WTC11 (cell line): ENCODE results near the gene BABAM2. TPM values are rescaled to one million over a fixed set of nuclear protein-coding genes. Genes with fewer than 3 reads are reported as not detected.

Experiments used
- ATAC-seq: fragments of 200-7000 bp; cut with Tn5 transposase; 2 replicates; pipeline ENCODE4 v1.10.0; 2021; ENCODE audit warnings: mild to moderate bottlenecking, moderate library complexity
- CTCF ChIA-PET: fragments of 300-600 bp; sonication (Branson Sonifier 250); formaldehyde crosslinking; loops from one replicate; lab custom pipeline; 2021; ENCODE audit warnings: antibody characterized with exemption; lab: Charles Lee
- POLR2A ChIA-PET: fragments of 350-600 bp; sonication (Branson Sonifier 250); formaldehyde crosslinking; loops from one replicate; lab custom pipeline; 2021; ENCODE audit warnings: antibody characterized with exemption; lab: Charles Lee
- DNase-seq: peaks from one replicate; pipeline ENCODE4 v3.0.0; 2021; ENCODE audit warnings: low spot score
- H3K27ac Mint-ChIP-seq: 2 replicates; pipeline ENCODE4 v1.8.0; 2021; ENCODE audit warnings: mixed read lengths
- H3K27me3 Mint-ChIP-seq: 2 replicates; pipeline ENCODE4 v1.8.0; 2021; ENCODE audit warnings: low read depth, mild to moderate bottlenecking, moderate library complexity, mixed read lengths
- H3K36me3 Mint-ChIP-seq: 2 replicates; pipeline ENCODE4 v1.8.0; 2021; ENCODE audit warnings: mixed read lengths
- H3K4me1 Mint-ChIP-seq: 2 replicates; pipeline ENCODE4 v1.8.0; 2022; ENCODE audit warnings: mixed read lengths
- H3K4me3 Mint-ChIP-seq: 2 replicates; pipeline ENCODE4 v1.8.0; 2021; ENCODE audit warnings: mild to moderate bottlenecking, moderate library complexity, mixed read lengths
- H3K9me3 Mint-ChIP-seq: 2 replicates; pipeline ENCODE4 v1.8.0; 2021; ENCODE audit warnings: mixed read lengths
- ATF3 ChIP-seq: sonication (generic); formaldehyde crosslinking; conservative IDR thresholded peaks from 2 replicates; pipeline ENCODE4 v1.8.1; 2022; ENCODE audit warnings: mild to moderate bottlenecking, missing genetic modification reagents
- CDX4 ChIP-seq: fragments of 250-450 bp; sonication (Bioruptor Pico); IDR thresholded peaks from 2 replicates; pipeline ENCODE4 v1.9.0; 2021; ENCODE audit warnings: moderate library complexity, mild to moderate bottlenecking, inconsistent platforms, borderline replicate concordance
- CREB1 ChIP-seq: sonication (generic); formaldehyde crosslinking; IDR thresholded peaks from 2 replicates; pipeline ENCODE4 v1.8.0; 2023; ENCODE audit warnings: mild to moderate bottlenecking, missing genetic modification reagents
- FOXP4 ChIP-seq: sonication (generic); formaldehyde crosslinking; IDR thresholded peaks from 2 replicates; pipeline ENCODE4 v1.8.0; 2022; ENCODE audit warnings: mild to moderate bottlenecking, missing genetic modification reagents
- JAZF1 ChIP-seq: fragments of 250-450 bp; sonication (Bioruptor Pico); IDR thresholded peaks from 2 replicates; pipeline ENCODE4 v1.9.0; 2021; ENCODE audit warnings: moderate library complexity, mild to moderate bottlenecking, inconsistent platforms
- NFYB ChIP-seq: sonication (generic); formaldehyde crosslinking; conservative IDR thresholded peaks from 2 replicates; pipeline ENCODE4 v1.8.0; 2022; ENCODE audit warnings: low read depth, missing genetic modification reagents
- NR2C2 ChIP-seq: sonication (generic); formaldehyde crosslinking; IDR thresholded peaks from 2 replicates; pipeline ENCODE4 v1.8.0; 2022; ENCODE audit warnings: mild to moderate bottlenecking, missing genetic modification reagents
- SMAD4 ChIP-seq: sonication (generic); formaldehyde crosslinking; IDR thresholded peaks from 2 replicates; pipeline ENCODE4 v1.8.0; 2022; ENCODE audit warnings: mild to moderate bottlenecking, missing genetic modification reagents
- SOX15 ChIP-seq: fragments of 250-450 bp; sonication (Bioruptor Pico); IDR thresholded peaks from 2 replicates; pipeline ENCODE4 v1.9.0; 2021; ENCODE audit warnings: mild to moderate bottlenecking
- ZBTB21 ChIP-seq: sonication (generic); formaldehyde crosslinking; IDR thresholded peaks from 2 replicates; pipeline ENCODE4 v1.8.1; 2023; ENCODE audit warnings: mild to moderate bottlenecking, missing genetic modification reagents, borderline replicate concordance
- ZBTB43 ChIP-seq: sonication (generic); formaldehyde crosslinking; IDR thresholded peaks from 2 replicates; pipeline ENCODE4 v1.8.1; 2023; ENCODE audit warnings: mild to moderate bottlenecking, missing genetic modification reagents
- ZNF317 ChIP-seq: sonication (generic); formaldehyde crosslinking; IDR thresholded peaks from 2 replicates; pipeline ENCODE4 v1.8.1; 2023; ENCODE audit warnings: low read depth, mild to moderate bottlenecking, moderate library complexity, missing genetic modification reagents, borderline replicate concordance
- ZNF423 ChIP-seq: fragments of 250-450 bp; sonication (Bioruptor Pico); IDR thresholded peaks from 2 replicates; pipeline ENCODE4 v2.1.2; 2022; ENCODE audit warnings: mild to moderate bottlenecking, moderate library complexity
- total RNA-seq: library from RNA; stranded (reverse); gene quantifications from 3 replicates; pipeline ENCODE4 v1.2.3, GENCODE V29; 2021
- TF ChIP-seq, protein P1 (sequence below): fragments of 250-450 bp; sonication (Bioruptor Pico); IDR thresholded peaks from 2 replicates; pipeline ENCODE4 v1.9.0; 2021; ENCODE audit warnings: mild to moderate bottlenecking, borderline replicate concordance
- TF ChIP-seq, protein P2 (sequence below): sonication (generic); formaldehyde crosslinking; IDR thresholded peaks from 2 replicates; pipeline ENCODE4 v1.8.0; 2022; ENCODE audit warnings: mild to moderate bottlenecking, missing genetic modification reagents
- TF ChIP-seq, protein P3 (sequence below): sonication (generic); formaldehyde crosslinking; IDR thresholded peaks from 2 replicates; pipeline ENCODE4 v1.8.0; 2023; ENCODE audit warnings: missing genetic modification reagents, mild to moderate bottlenecking, borderline replicate concordance

BABAM2 gene
- total RNA-seq, 1 experiment from 2014 or later: 16.5 TPM

- TF ChIP-seq, protein P1, sequence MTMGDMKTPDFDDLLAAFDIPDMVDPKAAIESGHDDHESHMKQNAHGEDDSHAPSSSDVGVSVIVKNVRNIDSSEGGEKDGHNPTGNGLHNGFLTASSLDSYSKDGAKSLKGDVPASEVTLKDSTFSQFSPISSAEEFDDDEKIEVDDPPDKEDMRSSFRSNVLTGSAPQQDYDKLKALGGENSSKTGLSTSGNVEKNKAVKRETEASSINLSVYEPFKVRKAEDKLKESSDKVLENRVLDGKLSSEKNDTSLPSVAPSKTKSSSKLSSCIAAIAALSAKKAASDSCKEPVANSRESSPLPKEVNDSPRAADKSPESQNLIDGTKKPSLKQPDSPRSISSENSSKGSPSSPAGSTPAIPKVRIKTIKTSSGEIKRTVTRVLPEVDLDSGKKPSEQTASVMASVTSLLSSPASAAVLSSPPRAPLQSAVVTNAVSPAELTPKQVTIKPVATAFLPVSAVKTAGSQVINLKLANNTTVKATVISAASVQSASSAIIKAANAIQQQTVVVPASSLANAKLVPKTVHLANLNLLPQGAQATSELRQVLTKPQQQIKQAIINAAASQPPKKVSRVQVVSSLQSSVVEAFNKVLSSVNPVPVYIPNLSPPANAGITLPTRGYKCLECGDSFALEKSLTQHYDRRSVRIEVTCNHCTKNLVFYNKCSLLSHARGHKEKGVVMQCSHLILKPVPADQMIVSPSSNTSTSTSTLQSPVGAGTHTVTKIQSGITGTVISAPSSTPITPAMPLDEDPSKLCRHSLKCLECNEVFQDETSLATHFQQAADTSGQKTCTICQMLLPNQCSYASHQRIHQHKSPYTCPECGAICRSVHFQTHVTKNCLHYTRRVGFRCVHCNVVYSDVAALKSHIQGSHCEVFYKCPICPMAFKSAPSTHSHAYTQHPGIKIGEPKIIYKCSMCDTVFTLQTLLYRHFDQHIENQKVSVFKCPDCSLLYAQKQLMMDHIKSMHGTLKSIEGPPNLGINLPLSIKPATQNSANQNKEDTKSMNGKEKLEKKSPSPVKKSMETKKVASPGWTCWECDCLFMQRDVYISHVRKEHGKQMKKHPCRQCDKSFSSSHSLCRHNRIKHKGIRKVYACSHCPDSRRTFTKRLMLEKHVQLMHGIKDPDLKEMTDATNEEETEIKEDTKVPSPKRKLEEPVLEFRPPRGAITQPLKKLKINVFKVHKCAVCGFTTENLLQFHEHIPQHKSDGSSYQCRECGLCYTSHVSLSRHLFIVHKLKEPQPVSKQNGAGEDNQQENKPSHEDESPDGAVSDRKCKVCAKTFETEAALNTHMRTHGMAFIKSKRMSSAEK: no peak
- TF ChIP-seq, protein P2, sequence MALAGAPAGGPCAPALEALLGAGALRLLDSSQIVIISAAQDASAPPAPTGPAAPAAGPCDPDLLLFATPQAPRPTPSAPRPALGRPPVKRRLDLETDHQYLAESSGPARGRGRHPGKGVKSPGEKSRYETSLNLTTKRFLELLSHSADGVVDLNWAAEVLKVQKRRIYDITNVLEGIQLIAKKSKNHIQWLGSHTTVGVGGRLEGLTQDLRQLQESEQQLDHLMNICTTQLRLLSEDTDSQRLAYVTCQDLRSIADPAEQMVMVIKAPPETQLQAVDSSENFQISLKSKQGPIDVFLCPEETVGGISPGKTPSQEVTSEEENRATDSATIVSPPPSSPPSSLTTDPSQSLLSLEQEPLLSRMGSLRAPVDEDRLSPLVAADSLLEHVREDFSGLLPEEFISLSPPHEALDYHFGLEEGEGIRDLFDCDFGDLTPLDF (CRISPR knock-in tag): no peak
- no peak for TF ChIP-seq ZNF317 (CRISPR knock-in tag)
- no peak for TF ChIP-seq SOX15
- no peak for TF ChIP-seq ZBTB21 (CRISPR knock-in tag)
- TF ChIP-seq NFYB (CRISPR knock-in tag): no peak
- no peak for TF ChIP-seq CDX4 (CRISPR knock-in tag)
- TF ChIP-seq SMAD4: no peak
Measured at GRCh38 chr2:28373854-28374253, 483.3 kb downstream of the BABAM2 start (continued).

DNA sequence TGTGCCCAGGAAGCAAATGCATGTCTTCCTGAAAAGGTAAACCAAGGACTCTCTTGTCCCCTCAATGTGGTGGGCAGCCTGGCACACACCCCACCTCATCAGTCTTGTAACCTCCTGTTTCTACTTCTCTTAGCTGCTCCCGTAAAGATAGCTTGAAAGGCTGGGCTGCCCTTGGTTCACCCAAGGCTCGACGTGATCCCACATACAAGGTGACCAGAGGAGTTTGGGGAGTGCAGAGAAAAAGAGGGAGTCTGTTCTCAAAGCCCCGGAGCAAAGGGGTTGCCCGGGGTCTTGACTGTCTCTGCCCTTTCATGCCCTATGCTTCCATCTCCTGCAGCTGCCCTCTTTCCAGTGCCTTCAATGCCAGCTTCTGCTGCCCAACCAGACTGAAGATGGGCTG lies 483.8 kb downstream of the BABAM2 start:
- no peak overlapping the region for H3K4me3 Mint-ChIP-seq
- peaks cover 5% of the 10 kb centered on the region for H3K4me1 Mint-ChIP-seq
- ATAC-seq: no peak
- ChIA-PET CTCF (no interaction called here), POLR2A (no interaction called here)
- no peak for DNase-seq
- no peak overlapping the region for H3K27ac Mint-ChIP-seq
- H3K36me3 Mint-ChIP-seq: no peaks in the 10 kb centered on the region
- TF ChIP-seq NR2C2 (CRISPR knock-in tag): no peak
- TF ChIP-seq FOXP4 (CRISPR knock-in tag): no peak
- no peak for TF ChIP-seq SOX15
- TF ChIP-seq ATF3: no peak
- TF ChIP-seq JAZF1: no peak
- H3K9me3 Mint-ChIP-seq: no peaks in the 10 kb centered on the region
- peaks cover 11% of the 10 kb centered on the region for H3K27me3 Mint-ChIP-seq

- no peak overlapping the region for H3K4me3 Mint-ChIP-seq
- ATAC-seq: no peak
Measured at GRCh38 chr2:28375236-28375635, 484.7 kb downstream of the BABAM2 start.

More at GRCh38 chr2:28375236-28375635, 484.7 kb downstream of the BABAM2 start:
- ChIA-PET CTCF (no interaction called here), POLR2A (no interaction called here)
- DNase-seq: no peak
- no peaks in the 10 kb centered on the region for H3K36me3 Mint-ChIP-seq
- TF ChIP-seq, protein P3, sequence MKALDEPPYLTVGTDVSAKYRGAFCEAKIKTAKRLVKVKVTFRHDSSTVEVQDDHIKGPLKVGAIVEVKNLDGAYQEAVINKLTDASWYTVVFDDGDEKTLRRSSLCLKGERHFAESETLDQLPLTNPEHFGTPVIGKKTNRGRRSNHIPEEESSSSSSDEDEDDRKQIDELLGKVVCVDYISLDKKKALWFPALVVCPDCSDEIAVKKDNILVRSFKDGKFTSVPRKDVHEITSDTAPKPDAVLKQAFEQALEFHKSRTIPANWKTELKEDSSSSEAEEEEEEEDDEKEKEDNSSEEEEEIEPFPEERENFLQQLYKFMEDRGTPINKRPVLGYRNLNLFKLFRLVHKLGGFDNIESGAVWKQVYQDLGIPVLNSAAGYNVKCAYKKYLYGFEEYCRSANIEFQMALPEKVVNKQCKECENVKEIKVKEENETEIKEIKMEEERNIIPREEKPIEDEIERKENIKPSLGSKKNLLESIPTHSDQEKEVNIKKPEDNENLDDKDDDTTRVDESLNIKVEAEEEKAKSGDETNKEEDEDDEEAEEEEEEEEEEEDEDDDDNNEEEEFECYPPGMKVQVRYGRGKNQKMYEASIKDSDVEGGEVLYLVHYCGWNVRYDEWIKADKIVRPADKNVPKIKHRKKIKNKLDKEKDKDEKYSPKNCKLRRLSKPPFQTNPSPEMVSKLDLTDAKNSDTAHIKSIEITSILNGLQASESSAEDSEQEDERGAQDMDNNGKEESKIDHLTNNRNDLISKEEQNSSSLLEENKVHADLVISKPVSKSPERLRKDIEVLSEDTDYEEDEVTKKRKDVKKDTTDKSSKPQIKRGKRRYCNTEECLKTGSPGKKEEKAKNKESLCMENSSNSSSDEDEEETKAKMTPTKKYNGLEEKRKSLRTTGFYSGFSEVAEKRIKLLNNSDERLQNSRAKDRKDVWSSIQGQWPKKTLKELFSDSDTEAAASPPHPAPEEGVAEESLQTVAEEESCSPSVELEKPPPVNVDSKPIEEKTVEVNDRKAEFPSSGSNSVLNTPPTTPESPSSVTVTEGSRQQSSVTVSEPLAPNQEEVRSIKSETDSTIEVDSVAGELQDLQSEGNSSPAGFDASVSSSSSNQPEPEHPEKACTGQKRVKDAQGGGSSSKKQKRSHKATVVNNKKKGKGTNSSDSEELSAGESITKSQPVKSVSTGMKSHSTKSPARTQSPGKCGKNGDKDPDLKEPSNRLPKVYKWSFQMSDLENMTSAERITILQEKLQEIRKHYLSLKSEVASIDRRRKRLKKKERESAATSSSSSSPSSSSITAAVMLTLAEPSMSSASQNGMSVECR (CRISPR knock-in tag): no peak
- TF ChIP-seq CREB1 (CRISPR knock-in tag) (no peak), ZNF423 (CRISPR knock-in tag) (peak; percentile 35; the same call in 1 of the 2 replicates), ZBTB43 (CRISPR knock-in tag) (no peak)
- H3K27ac Mint-ChIP-seq: no peak overlapping the region
- H3K27me3 Mint-ChIP-seq: peaks cover 20% of the 10 kb centered on the region
- peaks cover 5% of the 10 kb centered on the region for H3K4me1 Mint-ChIP-seq
- no peaks in the 10 kb centered on the region for H3K9me3 Mint-ChIP-seq
